GM12864 (cell line): Measurements from ENCODE around the gene UBE2N.
"Not testable (repeated sequence)": the region's sequence is repeated elsewhere in the genome, so short reads cannot be mapped to it uniquely, and the experiment has no call there.

Experiments
- DNase-seq: peaks from one replicate; pipeline ENCODE4 v3.0.0-alpha.2; 2011; ENCODE audit warnings: low read depth
- H3K4me3 ChIP-seq: 2 replicates; pipeline ENCODE4 v1.5.1; 2011; ENCODE audit warnings: mild to moderate bottlenecking, low read depth, low read length, control low read depth
- CTCF ChIP-seq: IDR thresholded peaks from 2 replicates; pipeline ENCODE4 v1.5.1; 2011; ENCODE audit warnings: low read depth, mild to moderate bottlenecking, moderate library complexity, low read length, control low read depth, inconsistent platforms; ENCODE audit errors: missing control alignments

UBE2N gene

GRCh38 chr12:93434256-93434865 lies 7.4 kb downstream of the UBE2N start:
- H3K4me3 ChIP-seq = no peak overlapping the region; the same call in 1 of the 2 replicates
- DNase-seq = no peak
- no peak for TF ChIP-seq CTCF

- DNase-seq, H3K4me3 ChIP-seq: not testable (repeated sequence)
Observed at GRCh38 chr12:93432031-93432430, 9.7 kb downstream of the UBE2N start.

- DNase-seq = no peak
- H3K4me3 ChIP-seq = no peak overlapping the region
- TF ChIP-seq CTCF = no peak
Observed at GRCh38 chr12:93430280-93430679, 11.5 kb downstream of the UBE2N start.

GRCh38 chr12:93429852-93430251 lies 11.9 kb downstream of the UBE2N start:
- H3K4me3 ChIP-seq = no peak overlapping the region
- no peak for DNase-seq
- TF ChIP-seq CTCF = no peak

- no peak overlapping the region for H3K4me3 ChIP-seq
- no peak for DNase-seq
- TF ChIP-seq CTCF = no peak
Observed at GRCh38 chr12:93429448-93429847, 12.3 kb downstream of the UBE2N start.

- TF ChIP-seq CTCF = no peak
- H3K4me3 ChIP-seq = no peak overlapping the region
- no peak for DNase-seq
Observed at GRCh38 chr12:93427779-93428564, 13.8 kb downstream of the UBE2N start.

- H3K4me3 ChIP-seq = peak overlapping the region; percentile 0; the same call in 1 of the 2 replicates
- no peak for TF ChIP-seq CTCF
- no peak for DNase-seq
Observed at GRCh38 chr12:93426412-93426805, 15.3 kb downstream of the UBE2N start.
